CD4-positive, alpha-beta T cell (primary cell): ENCODE measurements around the gene AFF2. TPM values are rescaled to one million over a fixed set of nuclear protein-coding genes. Genes with fewer than 3 reads are reported as not detected.

Source experiments
- ATAC-seq: fragments of 200-7000 bp; cut with Tn5 transposase; one replicate; pipeline ENCODE4 v1.10.0; 2022; ENCODE audit warnings: mild to moderate bottlenecking; ENCODE audit not compliant: poor library complexity
- CTCF ChIA-PET: fragments of 350-600 bp; sonication (Branson Sonifier 250); formaldehyde crosslinking; loops from one replicate; lab custom pipeline; 2021; ENCODE audit warnings: antibody characterized with exemption, inconsistent platforms; lab: Charles Lee
- POLR2A ChIA-PET: fragments of 350-600 bp; sonication (Branson Sonifier 250); formaldehyde crosslinking; loops from one replicate; lab custom pipeline; 2021; ENCODE audit warnings: antibody characterized with exemption, inconsistent platforms; lab: Charles Lee
- DNase-seq, 14 experiments: peaks; one replicate each; pipeline ENCODE4 v3.0.0-alpha.2; 2013 to 2020; ENCODE audit warnings: mixed read lengths in 2 of 14
- H3K27ac ChIP-seq, 2 donors: one replicate each; pipeline versions ENCODE4 v1.5.1 to v1.7.0; 2013; ENCODE audit warnings: low read length in 2 of 2, low read depth in 1 of 2, mild to moderate bottlenecking in 1 of 2
- H3K27me3 ChIP-seq, 2 experiments: 1 replicate in 1 of 2; 2 replicates in 1 of 2; pipeline versions ENCODE4 v1.6.1 to v1.7.0; 2013; ENCODE audit warnings: low read length in 2 of 2, control low read depth in 1 of 2, mild to moderate bottlenecking in 1 of 2, moderate library complexity in 1 of 2; ENCODE audit not compliant: insufficient read depth in 2 of 2, control insufficient read depth in 1 of 2
- H3K36me3 ChIP-seq: one replicate; pipeline ENCODE4 v1.6.1; 2013; ENCODE audit warnings: low read length, control low read depth; ENCODE audit not compliant: insufficient read depth
- H3K4me1 ChIP-seq: one replicate; pipeline ENCODE4 v1.6.1; 2013; ENCODE audit warnings: low read length, control low read depth; ENCODE audit not compliant: insufficient read depth
- H3K4me3 ChIP-seq: one replicate; pipeline ENCODE4 v1.5.1; 2013; ENCODE audit warnings: mild to moderate bottlenecking, low read length, moderate library complexity
- H3K9me3 ChIP-seq, 2 experiments: 1 replicate in 1 of 2; 2 replicates in 1 of 2; pipeline versions ENCODE4 v1.6.1 to v1.7.0; 2013; ENCODE audit warnings: low read length in 2 of 2, mild to moderate bottlenecking in 2 of 2, control low read depth in 1 of 2, moderate library complexity in 1 of 2; ENCODE audit not compliant: control insufficient read depth in 1 of 2, insufficient read depth in 1 of 2
- H3K27ac Mint-ChIP-seq: one replicate; pipeline ENCODE4 v1.8.0; 2020; ENCODE audit warnings: mixed read lengths
- H3K27me3 Mint-ChIP-seq: one replicate; pipeline ENCODE4 v1.8.0; 2021; ENCODE audit warnings: mixed read lengths
- H3K36me3 Mint-ChIP-seq: one replicate; pipeline ENCODE4 v1.8.0; 2021; ENCODE audit warnings: low read depth, mixed read lengths
- H3K4me1 Mint-ChIP-seq: one replicate; pipeline ENCODE4 v1.8.0; 2021; ENCODE audit warnings: low read depth, mixed read lengths
- H3K4me3 Mint-ChIP-seq: one replicate; pipeline ENCODE4 v1.8.0; 2020; ENCODE audit warnings: mild to moderate bottlenecking, mixed read lengths
- H3K9me3 Mint-ChIP-seq: one replicate; pipeline ENCODE4 v1.8.0; 2020; ENCODE audit warnings: mixed read lengths
- intact Hi-C, 2 experiments: fragments of 100-400 bp; cut with DNase I in 1 of 2; cut with micrococcal nuclease in 1 of 2; formaldehyde crosslinking; loops; one replicate each; pipeline versions ENCODE4 v1.15.1 to v1.9.0; 2023 to 2025; cut with DNase I, micrococcal nuclease
- total RNA-seq, 174 experiments: library from RNA in 2 of 174; stranded (reverse) in 2 of 174; gene quantifications; one replicate each; pipeline ENCODE4 v1.2.3 and lab custom pipeline; 2021 to 2026
- TF ChIP-seq, protein P1 (sequence below): fragments of 200-600 bp; IDR thresholded peaks from one replicate; pipeline ENCODE4 v1.8.0; 2022; ENCODE audit warnings: antibody characterized with exemption, mild to moderate bottlenecking

AFF2 gene
- total RNA-seq, 2 experiments from 2014 or later: 5.9 to 6.2 TPM

DNA sequence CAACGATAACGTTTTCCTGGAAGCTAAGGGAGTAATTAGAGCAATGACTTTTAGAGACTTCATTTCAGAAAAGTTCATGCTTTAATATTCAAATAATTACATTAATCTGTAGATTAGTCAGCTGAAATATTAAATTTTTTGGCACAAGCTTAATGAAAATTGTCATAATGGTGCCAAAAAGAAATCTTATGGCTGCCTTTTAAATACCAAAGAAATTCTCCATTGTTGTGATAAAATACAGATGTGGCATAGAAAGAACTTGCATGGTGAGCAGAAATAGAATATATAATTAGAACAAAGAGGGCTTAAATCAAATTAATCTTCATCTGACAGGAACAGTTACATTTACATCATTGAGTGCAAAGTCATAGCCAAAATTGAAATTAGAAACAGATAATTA is 263.5 kb downstream of the AFF2 start:
- no peaks in the 10 kb centered on the region for H3K36me3 ChIP-seq
- no peaks in the 10 kb centered on the region for H3K27me3 Mint-ChIP-seq
- no peak for ATAC-seq

GRCh38 chrX:148768296-148768695 is 267.9 kb downstream of the AFF2 start:
- TF ChIP-seq, protein P1, sequence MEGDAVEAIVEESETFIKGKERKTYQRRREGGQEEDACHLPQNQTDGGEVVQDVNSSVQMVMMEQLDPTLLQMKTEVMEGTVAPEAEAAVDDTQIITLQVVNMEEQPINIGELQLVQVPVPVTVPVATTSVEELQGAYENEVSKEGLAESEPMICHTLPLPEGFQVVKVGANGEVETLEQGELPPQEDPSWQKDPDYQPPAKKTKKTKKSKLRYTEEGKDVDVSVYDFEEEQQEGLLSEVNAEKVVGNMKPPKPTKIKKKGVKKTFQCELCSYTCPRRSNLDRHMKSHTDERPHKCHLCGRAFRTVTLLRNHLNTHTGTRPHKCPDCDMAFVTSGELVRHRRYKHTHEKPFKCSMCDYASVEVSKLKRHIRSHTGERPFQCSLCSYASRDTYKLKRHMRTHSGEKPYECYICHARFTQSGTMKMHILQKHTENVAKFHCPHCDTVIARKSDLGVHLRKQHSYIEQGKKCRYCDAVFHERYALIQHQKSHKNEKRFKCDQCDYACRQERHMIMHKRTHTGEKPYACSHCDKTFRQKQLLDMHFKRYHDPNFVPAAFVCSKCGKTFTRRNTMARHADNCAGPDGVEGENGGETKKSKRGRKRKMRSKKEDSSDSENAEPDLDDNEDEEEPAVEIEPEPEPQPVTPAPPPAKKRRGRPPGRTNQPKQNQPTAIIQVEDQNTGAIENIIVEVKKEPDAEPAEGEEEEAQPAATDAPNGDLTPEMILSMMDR: no peak
- ChIA-PET POLR2A (no interaction called here), CTCF (no interaction called here)
- Histone ChIP-seq H3K27me3 (no peaks in the 10 kb centered on the region), H3K36me3 (no peaks in the 10 kb centered on the region), H3K4me3 (no peak overlapping the region), H3K4me1 (no peaks in the 10 kb centered on the region), H3K9me3 (no peaks in the 10 kb centered on the region), H3K27ac (no peak overlapping the region)
- intact Hi-C loops: no loop called here
- H3K4me3 Mint-ChIP-seq: no peak overlapping the region
- no peaks in the 10 kb centered on the region for H3K27me3 Mint-ChIP-seq
- no peak for DNase-seq
- no peaks in the 10 kb centered on the region for H3K9me3 Mint-ChIP-seq
- H3K27ac Mint-ChIP-seq: no peak overlapping the region
- no peak for ATAC-seq
- H3K36me3 Mint-ChIP-seq: no peaks in the 10 kb centered on the region
- no peaks in the 10 kb centered on the region for H3K4me1 Mint-ChIP-seq

More for the DNA sequence above, 263.5 kb downstream of the AFF2 start:
- H3K4me3 ChIP-seq: no peak overlapping the region
- ChIA-PET CTCF (no interaction called here), POLR2A (no interaction called here)
- no peaks in the 10 kb centered on the region for H3K9me3 ChIP-seq
- TF ChIP-seq, protein P1: no peak
- Mint-ChIP-seq H3K9me3 (no peaks in the 10 kb centered on the region), H3K4me3 (no peak overlapping the region), H3K27ac (no peak overlapping the region), H3K36me3 (no peaks in the 10 kb centered on the region), H3K4me1 (no peaks in the 10 kb centered on the region)
- H3K4me1 ChIP-seq: no peaks in the 10 kb centered on the region
- no peak for DNase-seq
- no peaks in the 10 kb centered on the region for H3K27me3 ChIP-seq
- intact Hi-C loops: no loop called here
- H3K27ac ChIP-seq: no peak overlapping the region

GRCh38 chrX:148771440-148771839 is 271.0 kb downstream of the AFF2 start:
- POLR2A ChIA-PET: no interaction called here
- no peak for ATAC-seq
- no peaks in the 10 kb centered on the region for H3K36me3 Mint-ChIP-seq

More at GRCh38 chrX:148771440-148771839, 271.0 kb downstream of the AFF2 start:
- CTCF ChIA-PET: no interaction called here
- Histone ChIP-seq H3K36me3 (no peaks in the 10 kb centered on the region), H3K27me3 (no peaks in the 10 kb centered on the region), H3K4me3 (no peak overlapping the region), H3K27ac (no peak overlapping the region), H3K9me3 (no peaks in the 10 kb centered on the region), H3K4me1 (no peaks in the 10 kb centered on the region)
- no peak overlapping the region for H3K4me3 Mint-ChIP-seq
- H3K27ac Mint-ChIP-seq: no peak overlapping the region
- no peaks in the 10 kb centered on the region for H3K9me3 Mint-ChIP-seq
- intact Hi-C loops: no loop called here
- H3K27me3 Mint-ChIP-seq: no peaks in the 10 kb centered on the region
- no peaks in the 10 kb centered on the region for H3K4me1 Mint-ChIP-seq
- no peak for DNase-seq
- TF ChIP-seq, protein P1: no peak
